Breast epithelium (tissue), 4 donors: ENCODE measurements around the gene SRP68. TPM values are rescaled to one million over a fixed set of nuclear protein-coding genes. Genes with fewer than 3 reads are reported as not detected.

Experiments
- DNase-seq, 2 donors: peaks; one replicate each; pipeline ENCODE4 v3.0.0-alpha.2; 2019; ENCODE audit warnings: low spot score in 2 of 2
- H3K27ac ChIP-seq, 2 donors: fragments of 200-600 bp; sonication (generic) in 1 of 2; one replicate each; pipeline ENCODE4 v1.5.1; 2016 to 2019; ENCODE audit warnings: mild to moderate bottlenecking in 1 of 2
- H3K27me3 ChIP-seq, 2 donors: fragments of 200-600 bp; sonication (generic) in 1 of 2; one replicate each; pipeline versions ENCODE4 v1.5.1 to v1.6.0; 2017 to 2019; ENCODE audit warnings: control low read depth in 1 of 2, mild to moderate bottlenecking in 1 of 2
- H3K36me3 ChIP-seq: fragments of 200-600 bp; one replicate; pipeline ENCODE4 v1.5.1; 2019
- H3K4me1 ChIP-seq, 2 donors: fragments of 200-600 bp; sonication (generic); one replicate each; pipeline ENCODE4 v1.5.1; 2016 to 2019; ENCODE audit warnings: control low read depth in 1 of 2
- H3K4me3 ChIP-seq, 3 donors: fragments of 200-600 bp; sonication (generic); 1 replicate in 2 of 3; 2 replicates in 1 of 3; pipeline ENCODE4 v1.5.1; 2016 to 2019; ENCODE audit warnings: mild to moderate bottlenecking in 3 of 3, moderate library complexity in 2 of 3
- H3K9me3 ChIP-seq, 2 donors: fragments of 200-600 bp; sonication (generic) in 1 of 2; one replicate each; pipeline ENCODE4 v1.5.1; 2016 to 2019; ENCODE audit warnings: control low read depth in 1 of 2
- CTCF ChIP-seq, 3 donors: fragments of 450-650 bp; IDR thresholded peaks; one replicate each; pipeline ENCODE4 v1.5.1; 2016 to 2017; ENCODE audit warnings: antibody characterized with exemption in 3 of 3, mild to moderate bottlenecking in 3 of 3, moderate library complexity in 3 of 3
- POLR2A ChIP-seq: fragments of 450-650 bp; IDR thresholded peaks from one replicate; pipeline ENCODE4 v1.6.1; 2016; ENCODE audit warnings: antibody characterized with exemption, mild to moderate bottlenecking, moderate library complexity
- POLR2AphosphoS5 ChIP-seq, 3 donors: sonication (generic); formaldehyde crosslinking; IDR thresholded peaks; one replicate each; pipeline ENCODE4 v1.6.1; 2017; ENCODE audit warnings: antibody characterized with exemption in 3 of 3
- intact Hi-C: fragments of 100-400 bp; cut with DNase I; formaldehyde crosslinking; loops from one replicate; pipeline ENCODE4 v1.15.1; 2023; ENCODE audit warnings: low total_unique reads
- total RNA-seq, 3 donors: library from RNA; depleted of rRNA; stranded (reverse); fragments of >200 nt; gene quantifications; one replicate each; pipeline ENCODE4 v1.1.0, GENCODE V29; 2016

SRP68 gene
- total RNA-seq, 3 donors from 2014 or later, result 41.3 to 49.6 (median 48.3) TPM

- no peak for DNase-seq
- Histone ChIP-seq H3K4me3 (no peak overlapping the region), H3K9me3 (no peaks in the 10 kb centered on the region), H3K36me3 (no peaks in the 10 kb centered on the region), H3K27ac (no peak overlapping the region), H3K4me1 (no peaks in the 10 kb centered on the region), H3K27me3 (no peaks in the 10 kb centered on the region)
- intact Hi-C loops, result no loop called here
- TF ChIP-seq POLR2AphosphoS5 (IDR thresholded peaks at IDR 0.05), result no peak
- no peak for TF ChIP-seq POLR2A
- no peak for TF ChIP-seq CTCF (IDR thresholded peaks at IDR 0.05)
Measured at GRCh38 chr17:76011951-76012350, 60.4 kb downstream of the SRP68 start.

- Histone ChIP-seq H3K27me3 (no peaks in the 10 kb centered on the region), H3K4me1 (no peaks in the 10 kb centered on the region), H3K36me3 (no peaks in the 10 kb centered on the region), H3K4me3 (no peak overlapping the region), H3K27ac (no peak overlapping the region), H3K9me3 (no peaks in the 10 kb centered on the region)
- no peak for DNase-seq
- intact Hi-C loops, result no loop called here
- TF ChIP-seq POLR2A (no peak), POLR2AphosphoS5 (IDR thresholded peaks at IDR 0.05) (no peak), CTCF (IDR thresholded peaks at IDR 0.05) (no peak)
Measured at GRCh38 chr17:76009969-76010661, 62.2 kb downstream of the SRP68 start.

- no peaks in the 10 kb centered on the region for H3K36me3 ChIP-seq
- H3K4me3 ChIP-seq, result no peak overlapping the region
- no peak overlapping the region for H3K27ac ChIP-seq
- TF ChIP-seq POLR2AphosphoS5 (IDR thresholded peaks at IDR 0.05) (no peak), POLR2A (no peak), CTCF (IDR thresholded peaks at IDR 0.05) (no peak)
- no peaks in the 10 kb centered on the region for H3K27me3 ChIP-seq
- DNase-seq, result no peak
- intact Hi-C loops, result no loop called here
- H3K4me1 ChIP-seq, result no peaks in the 10 kb centered on the region
- H3K9me3 ChIP-seq, result no peaks in the 10 kb centered on the region
Measured at GRCh38 chr17:76009447-76009846, 62.9 kb downstream of the SRP68 start.

- H3K27me3 ChIP-seq, result no peaks in the 10 kb centered on the region
- H3K4me1 ChIP-seq, result no peaks in the 10 kb centered on the region
- no peaks in the 10 kb centered on the region for H3K9me3 ChIP-seq
- H3K36me3 ChIP-seq, result no peaks in the 10 kb centered on the region
- no peak overlapping the region for H3K4me3 ChIP-seq
- no peak for TF ChIP-seq CTCF (IDR thresholded peaks at IDR 0.05)
- no peak for TF ChIP-seq POLR2AphosphoS5 (IDR thresholded peaks at IDR 0.05)
- TF ChIP-seq POLR2A, result no peak
- no peak for DNase-seq
- intact Hi-C loops, result no loop called here
- no peak overlapping the region for H3K27ac ChIP-seq
Measured at GRCh38 chr17:76008630-76009425, 63.5 kb downstream of the SRP68 start.

- no peaks in the 10 kb centered on the region for H3K4me1 ChIP-seq
- no peaks in the 10 kb centered on the region for H3K9me3 ChIP-seq
- H3K27me3 ChIP-seq, result no peaks in the 10 kb centered on the region
- H3K4me3 ChIP-seq, result no peak overlapping the region
- DNase-seq, result no peak
- intact Hi-C loops, result no loop called here
- no peaks in the 10 kb centered on the region for H3K36me3 ChIP-seq
- no peak overlapping the region for H3K27ac ChIP-seq
- TF ChIP-seq POLR2A, result no peak
- TF ChIP-seq CTCF (IDR thresholded peaks at IDR 0.05), result no peak
- no peak for TF ChIP-seq POLR2AphosphoS5 (IDR thresholded peaks at IDR 0.05)
Measured at GRCh38 chr17:76008208-76008607, 64.1 kb downstream of the SRP68 start.
